Measurements from ENCODE around the gene PKP1. TPM values are rescaled to one million over a fixed set of nuclear protein-coding genes. Genes with fewer than 3 reads are reported as not detected.

The PKP1 gene
- total RNA-seq, 6 experiments from 2014 or later = not detected

GRCh38 chr1:201364808-201365105 lies 81.5 kb downstream of the PKP1 start:
- peaks cover 55% of the 10 kb centered on the region for H3K27me3 Mint-ChIP-seq (ENCODE audit: insufficient read depth)
- no peaks in the 10 kb centered on the region for H3K4me1 Mint-ChIP-seq (ENCODE audit: low read depth)
- no peaks in the 10 kb centered on the region for H3K36me3 Mint-ChIP-seq (ENCODE audit: low read depth)
- no peak overlapping the region for H3K27ac Mint-ChIP-seq
- H3K4me3 Mint-ChIP-seq = no peak overlapping the region
- no peak for DNase-seq
- H3K9me3 Mint-ChIP-seq = no peaks in the 10 kb centered on the region
- no peak for TF ChIP-seq CTCF (IDR thresholded peaks at IDR 0.05)

- peaks cover 59% of the 10 kb centered on the region for H3K27me3 Mint-ChIP-seq (ENCODE audit: insufficient read depth)
- no peak overlapping the region for H3K27ac Mint-ChIP-seq
- H3K36me3 Mint-ChIP-seq (ENCODE audit: low read depth) = no peaks in the 10 kb centered on the region
- no peak for TF ChIP-seq CTCF (IDR thresholded peaks at IDR 0.05)
- no peaks in the 10 kb centered on the region for H3K4me1 Mint-ChIP-seq (ENCODE audit: low read depth)
- no peak for DNase-seq
- no peak overlapping the region for H3K4me3 Mint-ChIP-seq
- H3K9me3 Mint-ChIP-seq = no peaks in the 10 kb centered on the region
Measured at GRCh38 chr1:201365251-201365650, 81.9 kb downstream of the PKP1 start.

- Mint-ChIP-seq H3K27me3 (ENCODE audit: insufficient read depth) (peaks cover 67% of the 10 kb centered on the region), H3K27ac (no peak overlapping the region)
Measured at GRCh38 chr1:201366696-201367095, 83.4 kb downstream of the PKP1 start.

GRCh38 chr1:201369209-201369608 lies 85.9 kb downstream of the PKP1 start:
- H3K27ac Mint-ChIP-seq = no peak overlapping the region
- no peak overlapping the region for H3K4me3 Mint-ChIP-seq
- DNase-seq = no peak
- H3K9me3 Mint-ChIP-seq = no peaks in the 10 kb centered on the region
- H3K36me3 Mint-ChIP-seq (ENCODE audit: low read depth) = no peaks in the 10 kb centered on the region
- no peaks in the 10 kb centered on the region for H3K4me1 Mint-ChIP-seq (ENCODE audit: low read depth)
- TF ChIP-seq CTCF (IDR thresholded peaks at IDR 0.05) = no peak
- peaks cover 79% of the 10 kb centered on the region for H3K27me3 Mint-ChIP-seq (ENCODE audit: insufficient read depth)

More at GRCh38 chr1:201366696-201367095, 83.4 kb downstream of the PKP1 start:
- TF ChIP-seq CTCF (IDR thresholded peaks at IDR 0.05) = no peak
- Mint-ChIP-seq H3K4me1 (ENCODE audit: low read depth) (no peaks in the 10 kb centered on the region), H3K36me3 (ENCODE audit: low read depth) (no peaks in the 10 kb centered on the region), H3K4me3 (no peak overlapping the region), H3K9me3 (no peaks in the 10 kb centered on the region)
- no peak for DNase-seq

- no peak for DNase-seq
- H3K27me3 Mint-ChIP-seq (ENCODE audit: insufficient read depth) = peaks cover 89% of the 10 kb centered on the region
- TF ChIP-seq CTCF (IDR thresholded peaks at IDR 0.05) = no peak
- no peak overlapping the region for H3K4me3 Mint-ChIP-seq
- no peaks in the 10 kb centered on the region for H3K36me3 Mint-ChIP-seq (ENCODE audit: low read depth)
- no peaks in the 10 kb centered on the region for H3K4me1 Mint-ChIP-seq (ENCODE audit: low read depth)
- no peaks in the 10 kb centered on the region for H3K9me3 Mint-ChIP-seq
- no peak overlapping the region for H3K27ac Mint-ChIP-seq
Measured at GRCh38 chr1:201370500-201370899, 87.2 kb downstream of the PKP1 start.

GRCh38 chr1:201371276-201371675 lies 88.0 kb downstream of the PKP1 start:
- TF ChIP-seq CTCF (IDR thresholded peaks at IDR 0.05) = no peak
- peaks cover 81% of the 10 kb centered on the region for H3K27me3 Mint-ChIP-seq (ENCODE audit: insufficient read depth)
- H3K4me1 Mint-ChIP-seq (ENCODE audit: low read depth) = peaks cover 5% of the 10 kb centered on the region; the same call in 1 of the 2 replicates
- no peaks in the 10 kb centered on the region for H3K36me3 Mint-ChIP-seq (ENCODE audit: low read depth)
- no peak overlapping the region for H3K27ac Mint-ChIP-seq
- H3K4me3 Mint-ChIP-seq = no peak overlapping the region
- H3K9me3 Mint-ChIP-seq = no peaks in the 10 kb centered on the region
- no peak for DNase-seq

Data from HFFc6 (cell line).